ENCODE measurements around the gene VSIR. TPM values are rescaled to one million over a fixed set of nuclear protein-coding genes. Genes with fewer than 3 reads are reported as not detected.

VSIR gene
- polyA plus RNA-seq, 1 of the 3 experiments (the other 2 are of a cell fraction), result 11.3 TPM

DNA sequence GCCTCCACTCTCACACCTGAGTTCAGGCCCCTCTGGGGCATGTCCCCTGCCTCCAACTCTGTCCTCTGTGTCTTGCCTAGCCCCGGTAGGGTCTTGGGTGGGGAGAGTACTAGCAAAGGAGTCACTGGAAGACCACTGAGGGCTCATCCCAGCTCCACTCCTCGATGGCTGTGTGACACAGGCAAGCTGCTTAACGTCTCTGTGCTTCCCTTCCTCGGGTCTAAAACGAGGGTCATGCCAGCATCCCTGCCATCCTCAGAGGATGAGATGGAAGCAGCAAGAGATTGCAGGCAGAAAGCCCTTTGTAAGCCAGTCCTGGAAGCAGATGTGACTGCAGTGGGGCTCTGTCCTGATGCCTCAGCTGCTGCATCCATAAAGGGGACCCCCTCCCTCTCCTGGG lies 38.5 kb downstream of the VSIR start:
- Histone ChIP-seq H3F3A (replicated peaks; ENCODE audit: insufficient read depth) (no peaks in the 10 kb centered on the region), H3K4me3 (ENCODE audit: low read depth in 2 of 2, low read length in 1 of 2) (no peak overlapping the region), H4K20me1 (ENCODE audit: insufficient read depth) (no peaks in the 10 kb centered on the region), H3K4me2 (no peak overlapping the region), H3K27me3 (ENCODE audit: insufficient read depth) (no peaks in the 10 kb centered on the region; the same call in 1 of the 2 replicates), H3K9ac (no peak overlapping the region), H3K9me2 (no peaks in the 10 kb centered on the region), H3K4me1 (ENCODE audit: control insufficient read depth in 1 of 2, insufficient read depth in 2 of 2, low read depth in 1 of 2, low read length in 1 of 2) (peaks cover 0 to 27% of the 10 kb centered on the region in 2 experiments; a peak in 1 of 4 replicates), H3K9me3 (no peaks in the 10 kb centered on the region), H3K27ac (ENCODE audit: low read depth in 2 of 2, low read length in 1 of 2) (no peak overlapping the region), H3K79me2 (ENCODE audit: insufficient read depth) (no peaks in the 10 kb centered on the region), H3K36me3 (replicated peaks in 1 of 2; ENCODE audit: control insufficient read depth in 1 of 2, insufficient read depth in 2 of 2, low read length in 1 of 2) (no peaks in the 10 kb centered on the region), H2AFZ (ENCODE audit: low read depth) (no peak overlapping the region)
- 39% methylated on average over 5 of the region's 5 CpGs for WGBS (ENCODE audit: low lambda C conversion rate)
- ChIA-PET POLR2A (no interaction called here), CTCF (interaction anchor here (1.3 to 2.0 kb wide), 3 partner anchors 10 to 27 kb away, joined by 3 to 5 read pairs (median 4); no protein-coding TSS in a partner anchor)
- no peak for DNase-seq
- TF ChIP-seq, protein P1, sequence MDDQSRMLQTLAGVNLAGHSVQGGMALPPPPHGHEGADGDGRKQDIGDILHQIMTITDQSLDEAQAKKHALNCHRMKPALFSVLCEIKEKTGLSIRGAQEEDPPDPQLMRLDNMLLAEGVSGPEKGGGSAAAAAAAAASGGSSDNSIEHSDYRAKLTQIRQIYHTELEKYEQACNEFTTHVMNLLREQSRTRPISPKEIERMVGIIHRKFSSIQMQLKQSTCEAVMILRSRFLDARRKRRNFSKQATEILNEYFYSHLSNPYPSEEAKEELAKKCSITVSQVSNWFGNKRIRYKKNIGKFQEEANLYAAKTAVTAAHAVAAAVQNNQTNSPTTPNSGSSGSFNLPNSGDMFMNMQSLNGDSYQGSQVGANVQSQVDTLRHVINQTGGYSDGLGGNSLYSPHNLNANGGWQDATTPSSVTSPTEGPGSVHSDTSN (IDR thresholded peaks at IDR 0.05), result no peak
- TF ChIP-seq, protein P2, sequence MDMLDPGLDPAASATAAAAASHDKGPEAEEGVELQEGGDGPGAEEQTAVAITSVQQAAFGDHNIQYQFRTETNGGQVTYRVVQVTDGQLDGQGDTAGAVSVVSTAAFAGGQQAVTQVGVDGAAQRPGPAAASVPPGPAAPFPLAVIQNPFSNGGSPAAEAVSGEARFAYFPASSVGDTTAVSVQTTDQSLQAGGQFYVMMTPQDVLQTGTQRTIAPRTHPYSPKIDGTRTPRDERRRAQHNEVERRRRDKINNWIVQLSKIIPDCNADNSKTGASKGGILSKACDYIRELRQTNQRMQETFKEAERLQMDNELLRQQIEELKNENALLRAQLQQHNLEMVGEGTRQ (IDR thresholded peaks at IDR 0.05; ENCODE audit: borderline replicate concordance, low read depth, low read length), result no peak
- TF ChIP-seq FOSL2 (IDR thresholded peaks at IDR 0.05; ENCODE audit: borderline replicate concordance, low read depth) (no peak), RAD21 (IDR thresholded peaks at IDR 0.05; ENCODE audit: low read length) (no peak), RXRA (IDR thresholded peaks at IDR 0.05; ENCODE audit: borderline replicate concordance, low read depth) (no peak), POLR2AphosphoS5 (IDR thresholded peaks at IDR 0.05; ENCODE audit: low read depth, low read length) (no peak), CHD2 (IDR thresholded peaks at IDR 0.05; ENCODE audit: low read length, partially characterized antibody) (no peak), RCOR1 (IDR thresholded peaks at IDR 0.05; ENCODE audit: low read length) (no peak), TCF12 (IDR thresholded peaks at IDR 0.05) (no peak), MEF2A (IDR thresholded peaks at IDR 0.05; ENCODE audit: borderline replicate concordance, low read depth) (no peak), SMC3 (IDR thresholded peaks at IDR 0.05; ENCODE audit: low read depth, low read length) (no peak), FOXJ3 (CRISPR knock-in tag; IDR thresholded peaks at IDR 0.05) (no peak)

DNA sequence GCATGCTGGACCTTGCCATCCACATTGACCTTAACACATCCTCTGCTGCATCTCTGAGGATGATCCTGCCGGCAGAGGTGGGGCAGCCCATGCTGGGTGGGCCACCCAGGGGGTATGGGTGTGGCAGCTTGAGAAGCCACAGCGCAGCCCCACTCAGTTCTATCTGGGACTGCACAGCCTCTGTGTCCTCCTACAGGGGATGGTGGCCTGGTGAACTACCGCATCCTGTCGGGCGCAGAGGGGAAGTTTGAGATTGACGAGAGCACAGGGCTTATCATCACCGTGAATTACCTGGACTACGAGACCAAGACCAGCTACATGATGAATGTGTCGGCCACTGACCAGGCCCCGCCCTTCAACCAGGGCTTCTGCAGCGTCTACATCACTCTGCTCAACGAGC lies 41.5 kb downstream of the VSIR start:
- Histone ChIP-seq H3K4me2 (no peak overlapping the region), H3K9ac (no peak overlapping the region), H3K4me3 (ENCODE audit: low read depth in 2 of 2, low read length in 1 of 2) (no peak overlapping the region), H3K27me3 (ENCODE audit: insufficient read depth) (no peaks in the 10 kb centered on the region; the same call in 1 of the 2 replicates), H3K9me3 (no peaks in the 10 kb centered on the region), H3F3A (replicated peaks; ENCODE audit: insufficient read depth) (no peaks in the 10 kb centered on the region), H2AFZ (ENCODE audit: low read depth) (no peak overlapping the region), H4K20me1 (ENCODE audit: insufficient read depth) (no peaks in the 10 kb centered on the region), H3K9me2 (no peaks in the 10 kb centered on the region), H3K36me3 (replicated peaks in 1 of 2; ENCODE audit: control insufficient read depth in 1 of 2, insufficient read depth in 2 of 2, low read length in 1 of 2) (no peaks in the 10 kb centered on the region), H3K79me2 (ENCODE audit: insufficient read depth) (no peaks in the 10 kb centered on the region), H3K27ac (ENCODE audit: low read depth in 2 of 2, low read length in 1 of 2) (no peak overlapping the region), H3K4me1 (ENCODE audit: control insufficient read depth in 1 of 2, insufficient read depth in 2 of 2, low read depth in 1 of 2, low read length in 1 of 2) (peaks cover 0 to 30% of the 10 kb centered on the region in 2 experiments; a peak in 1 of 4 replicates)
- CTCF ChIA-PET, result interaction anchor here (0.8 to 6.4 kb wide), 3 partner anchors 14 to 165 kb away, joined by 4 to 31 read pairs (median 4); partner anchors contain the start of gene VSIR
- WGBS (ENCODE audit: low lambda C conversion rate), result 80% methylated on average over 12 of the region's 12 CpGs
- no peak for DNase-seq
- POLR2A ChIA-PET, result no interaction called here
- no peak for TF ChIP-seq CHD2 (IDR thresholded peaks at IDR 0.05; ENCODE audit: low read length, partially characterized antibody)
- TF ChIP-seq FOSL2 (IDR thresholded peaks at IDR 0.05; ENCODE audit: borderline replicate concordance, low read depth), result no peak
- TF ChIP-seq, protein P3, sequence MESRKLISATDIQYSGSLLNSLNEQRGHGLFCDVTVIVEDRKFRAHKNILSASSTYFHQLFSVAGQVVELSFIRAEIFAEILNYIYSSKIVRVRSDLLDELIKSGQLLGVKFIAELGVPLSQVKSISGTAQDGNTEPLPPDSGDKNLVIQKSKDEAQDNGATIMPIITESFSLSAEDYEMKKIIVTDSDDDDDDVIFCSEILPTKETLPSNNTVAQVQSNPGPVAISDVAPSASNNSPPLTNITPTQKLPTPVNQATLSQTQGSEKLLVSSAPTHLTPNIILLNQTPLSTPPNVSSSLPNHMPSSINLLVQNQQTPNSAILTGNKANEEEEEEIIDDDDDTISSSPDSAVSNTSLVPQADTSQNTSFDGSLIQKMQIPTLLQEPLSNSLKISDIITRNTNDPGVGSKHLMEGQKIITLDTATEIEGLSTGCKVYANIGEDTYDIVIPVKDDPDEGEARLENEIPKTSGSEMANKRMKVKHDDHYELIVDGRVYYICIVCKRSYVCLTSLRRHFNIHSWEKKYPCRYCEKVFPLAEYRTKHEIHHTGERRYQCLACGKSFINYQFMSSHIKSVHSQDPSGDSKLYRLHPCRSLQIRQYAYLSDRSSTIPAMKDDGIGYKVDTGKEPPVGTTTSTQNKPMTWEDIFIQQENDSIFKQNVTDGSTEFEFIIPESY (IDR thresholded peaks at IDR 0.05; ENCODE audit: borderline replicate concordance, low read depth), result no peak
- no peak for TF ChIP-seq JUND (IDR thresholded peaks at IDR 0.05)
- TF ChIP-seq SIN3A (IDR thresholded peaks at IDR 0.05; ENCODE audit: borderline replicate concordance, low read depth, low read length), result no peak
- TF ChIP-seq, protein P4, sequence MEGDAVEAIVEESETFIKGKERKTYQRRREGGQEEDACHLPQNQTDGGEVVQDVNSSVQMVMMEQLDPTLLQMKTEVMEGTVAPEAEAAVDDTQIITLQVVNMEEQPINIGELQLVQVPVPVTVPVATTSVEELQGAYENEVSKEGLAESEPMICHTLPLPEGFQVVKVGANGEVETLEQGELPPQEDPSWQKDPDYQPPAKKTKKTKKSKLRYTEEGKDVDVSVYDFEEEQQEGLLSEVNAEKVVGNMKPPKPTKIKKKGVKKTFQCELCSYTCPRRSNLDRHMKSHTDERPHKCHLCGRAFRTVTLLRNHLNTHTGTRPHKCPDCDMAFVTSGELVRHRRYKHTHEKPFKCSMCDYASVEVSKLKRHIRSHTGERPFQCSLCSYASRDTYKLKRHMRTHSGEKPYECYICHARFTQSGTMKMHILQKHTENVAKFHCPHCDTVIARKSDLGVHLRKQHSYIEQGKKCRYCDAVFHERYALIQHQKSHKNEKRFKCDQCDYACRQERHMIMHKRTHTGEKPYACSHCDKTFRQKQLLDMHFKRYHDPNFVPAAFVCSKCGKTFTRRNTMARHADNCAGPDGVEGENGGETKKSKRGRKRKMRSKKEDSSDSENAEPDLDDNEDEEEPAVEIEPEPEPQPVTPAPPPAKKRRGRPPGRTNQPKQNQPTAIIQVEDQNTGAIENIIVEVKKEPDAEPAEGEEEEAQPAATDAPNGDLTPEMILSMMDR (IDR thresholded peaks at IDR 0.05), result no peak
- TF ChIP-seq TEAD4 (IDR thresholded peaks at IDR 0.05; ENCODE audit: borderline replicate concordance, insufficient read depth), result no peak
- TF ChIP-seq RFX5 (IDR thresholded peaks at IDR 0.05; ENCODE audit: low read length), result no peak
- no peak for TF ChIP-seq MXI1 (IDR thresholded peaks at IDR 0.05; ENCODE audit: low read depth, low read length)
- TF ChIP-seq, protein P5, sequence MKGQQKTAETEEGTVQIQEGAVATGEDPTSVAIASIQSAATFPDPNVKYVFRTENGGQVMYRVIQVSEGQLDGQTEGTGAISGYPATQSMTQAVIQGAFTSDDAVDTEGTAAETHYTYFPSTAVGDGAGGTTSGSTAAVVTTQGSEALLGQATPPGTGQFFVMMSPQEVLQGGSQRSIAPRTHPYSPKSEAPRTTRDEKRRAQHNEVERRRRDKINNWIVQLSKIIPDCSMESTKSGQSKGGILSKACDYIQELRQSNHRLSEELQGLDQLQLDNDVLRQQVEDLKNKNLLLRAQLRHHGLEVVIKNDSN (IDR thresholded peaks at IDR 0.05; ENCODE audit: borderline replicate concordance, low read depth), result no peak
- TF ChIP-seq FOXJ3 (CRISPR knock-in tag; IDR thresholded peaks at IDR 0.05), result no peak
- TF ChIP-seq POLR2AphosphoS5 (IDR thresholded peaks at IDR 0.05; ENCODE audit: low read depth, low read length), result no peak
- no peak for TF ChIP-seq MEF2A (IDR thresholded peaks at IDR 0.05; ENCODE audit: borderline replicate concordance, low read depth)
- no peak for TF ChIP-seq YY1 (IDR thresholded peaks at IDR 0.05; ENCODE audit: low read depth)
- TF ChIP-seq RAD21 (IDR thresholded peaks at IDR 0.05; ENCODE audit: low read length), result no peak
- no peak for TF ChIP-seq EZH2phosphoT487 (IDR thresholded peaks at IDR 0.05; ENCODE audit: borderline replicate concordance, low read depth)
